ENCODE measurements around the gene PTPRS.
A peak's percentile ranks its signal among the peaks of the same experiment; 100 is the strongest.

Gene PTPRS

DNA sequence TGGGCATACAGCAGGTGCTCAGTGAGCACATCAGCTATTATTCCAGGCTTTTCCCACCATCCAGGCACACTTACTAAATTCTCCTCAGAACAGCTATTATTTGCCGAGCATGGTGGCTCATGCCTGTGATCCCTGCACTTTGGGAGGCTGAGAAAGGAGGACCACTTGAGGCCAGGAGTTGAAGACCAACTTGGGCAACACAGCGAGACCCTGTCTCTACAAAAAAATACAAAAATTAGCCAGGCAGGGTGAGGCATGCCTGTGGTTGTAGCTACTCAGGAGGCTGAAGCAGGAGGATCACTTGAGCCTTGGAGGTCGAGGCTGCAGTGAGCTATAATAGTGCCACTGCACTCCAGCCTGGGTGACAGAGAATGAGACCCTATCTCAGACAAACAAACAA, 35.4 kb downstream of the PTPRS start:
- DNase-seq, result no peak

DNA sequence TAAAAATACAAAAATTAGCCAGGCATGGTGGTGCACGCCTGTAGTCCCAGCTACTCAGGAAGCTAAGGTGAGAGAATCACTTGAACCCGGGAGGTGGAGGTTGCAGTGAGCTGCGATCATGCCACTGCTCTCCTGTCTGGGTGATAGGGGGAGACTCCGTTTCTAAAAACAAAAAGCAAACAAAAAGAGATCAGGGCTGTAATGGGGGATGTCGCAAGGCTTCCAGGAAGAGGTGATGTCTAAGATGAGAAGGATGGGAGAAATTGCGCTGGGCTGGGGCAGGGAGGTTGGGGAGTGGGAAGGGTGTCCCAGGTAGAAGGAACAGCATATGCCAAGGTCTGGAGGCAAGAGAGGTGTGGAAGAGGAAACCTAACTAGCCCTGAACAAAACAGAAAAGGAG, 36.1 kb downstream of the PTPRS start:
- DNase-seq, result no peak

DNA sequence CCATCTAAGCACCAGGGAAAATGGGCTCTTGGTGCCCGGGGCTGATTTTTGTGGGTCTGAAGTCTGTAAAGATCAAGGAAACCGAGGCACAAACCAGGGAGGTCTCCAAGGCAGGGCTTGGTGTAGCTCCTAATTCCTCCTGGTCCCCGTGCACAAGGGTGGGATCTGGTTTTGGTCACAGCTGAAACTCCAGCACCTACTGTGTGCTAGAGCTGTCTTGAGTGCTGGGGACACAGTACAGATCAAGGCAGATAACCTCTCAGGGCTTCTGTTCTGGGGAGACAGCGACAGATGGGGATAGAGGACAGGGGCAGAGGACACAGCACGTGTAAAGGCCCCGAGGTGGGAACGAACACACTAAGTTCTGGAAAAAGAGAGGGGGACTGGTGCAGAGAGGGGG, 37.4 kb downstream of the PTPRS start:
- no peak for DNase-seq

DNA sequence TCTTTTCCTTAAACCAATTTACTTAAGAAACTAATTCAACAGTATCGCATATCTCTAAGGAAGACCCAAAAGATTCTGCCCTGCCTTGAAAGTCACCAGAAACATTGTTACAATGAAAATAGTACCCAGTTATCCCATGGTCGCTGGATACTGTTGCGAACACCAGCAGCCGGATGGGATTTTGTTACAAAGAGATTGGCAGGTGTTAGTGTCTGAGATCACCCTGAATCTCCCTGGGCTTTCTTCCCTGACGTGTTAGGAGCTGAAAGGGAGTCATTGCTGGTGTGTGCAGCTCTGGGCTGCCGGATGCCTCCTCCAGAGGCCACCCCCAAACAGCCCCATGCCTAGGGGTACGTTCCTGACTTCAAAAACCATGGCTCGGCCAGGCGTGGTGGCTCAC, 38.2 kb downstream of the PTPRS start:
- DNase-seq, result no peak

DNA sequence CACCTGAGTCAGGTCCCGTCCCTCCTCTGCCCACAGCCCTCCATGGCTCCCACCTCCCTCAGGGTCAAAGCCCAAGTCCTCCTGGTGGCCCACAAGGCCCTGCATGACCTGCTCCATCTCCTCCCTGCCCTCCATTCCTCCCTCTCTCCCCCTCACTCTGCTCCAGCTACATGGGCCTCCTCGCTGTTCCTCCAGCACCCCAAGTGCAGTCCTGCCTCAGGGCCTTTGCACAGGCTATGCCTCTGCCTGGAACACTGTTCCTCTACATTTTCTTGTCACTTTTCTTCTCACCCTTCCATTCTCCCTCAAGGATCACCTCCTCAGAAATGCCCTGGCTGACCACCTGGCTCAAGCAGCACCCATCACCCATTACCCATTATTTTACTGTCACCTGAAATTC, 41.5 kb downstream of the PTPRS start:
- DNase-seq, result no peak

DNA sequence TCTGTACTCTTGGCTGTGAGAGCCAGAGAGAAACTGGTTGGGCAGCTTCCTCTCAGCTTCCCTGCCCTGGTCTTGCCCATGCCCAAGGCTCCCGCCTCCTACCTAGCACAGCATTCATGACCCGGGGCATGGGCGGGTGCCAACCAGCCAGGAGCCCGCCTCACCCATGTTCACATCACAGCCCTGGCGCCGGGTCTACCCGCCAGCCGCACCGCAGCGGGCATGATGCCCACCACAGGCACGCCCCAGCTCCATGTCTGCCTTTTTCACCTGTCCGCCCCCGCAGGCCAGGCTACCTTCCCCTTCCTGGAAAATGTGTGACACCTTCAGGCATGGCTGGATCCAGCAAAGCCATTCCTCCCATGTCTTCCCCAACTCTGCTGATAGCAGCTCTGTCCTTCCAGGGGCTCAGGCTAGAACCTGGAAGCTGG, 42.1 kb downstream of the PTPRS start:
- DNase-seq, result no peak

DNA sequence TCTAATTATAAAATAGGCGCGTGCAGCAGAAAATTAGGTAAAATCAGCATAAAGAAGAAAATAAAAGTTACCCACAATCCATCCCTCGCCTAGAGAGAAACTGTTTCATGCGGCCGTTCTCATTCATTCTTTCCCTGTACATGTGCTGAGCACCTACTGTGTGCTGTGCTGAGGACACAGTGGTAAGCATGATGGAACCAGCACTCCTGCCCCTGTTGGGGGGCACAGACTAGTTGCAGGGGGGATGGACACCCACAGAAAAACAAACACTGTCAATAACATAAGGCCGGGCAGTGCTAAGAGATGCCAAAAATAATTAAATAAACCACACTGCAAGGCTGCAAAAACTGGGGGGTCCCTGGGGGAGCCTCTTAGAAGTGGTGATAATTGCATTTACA, 43.3 kb downstream of the PTPRS start:
- DNase-seq, result no peak

DNA sequence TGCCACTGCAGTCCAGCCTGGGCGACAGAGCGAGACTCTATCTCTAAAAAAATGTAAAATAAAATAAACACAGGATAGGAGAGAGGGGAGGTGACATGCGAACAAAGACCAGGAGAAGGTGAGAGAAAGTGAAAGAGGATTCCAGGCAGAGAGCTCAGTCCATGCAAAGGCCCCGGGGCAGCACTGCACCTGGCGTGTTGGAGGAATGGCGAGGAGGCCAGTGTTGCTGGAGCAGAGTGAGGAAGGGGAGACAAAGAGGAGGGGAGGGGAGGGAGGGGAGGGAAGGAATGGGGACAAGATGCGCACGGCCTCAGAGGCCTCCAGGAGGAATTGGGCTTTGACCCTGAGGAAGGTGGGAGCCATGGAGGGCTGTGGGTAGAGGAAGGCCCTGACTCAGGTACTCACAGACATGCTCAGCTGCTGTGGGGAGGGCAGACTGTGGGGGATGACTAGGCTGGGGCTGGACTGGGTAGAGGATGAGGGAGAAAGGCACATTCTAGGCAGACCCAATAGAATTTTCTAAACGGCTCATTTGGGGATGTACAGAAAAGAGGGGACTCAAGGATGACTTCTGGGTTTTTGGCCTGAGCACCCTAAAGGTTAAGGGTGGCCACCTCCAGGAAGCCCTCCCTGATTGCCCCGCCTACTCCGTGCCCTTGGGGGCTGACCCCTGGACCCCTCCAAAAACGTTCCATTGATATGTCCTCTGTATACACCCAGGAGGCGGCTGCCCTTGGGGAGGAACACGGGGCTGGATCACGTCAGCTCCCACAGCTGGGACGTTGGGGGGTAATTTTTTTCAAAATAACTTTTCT, 43.9 kb downstream of the PTPRS start:
- DNase-seq, result no peak

DNA sequence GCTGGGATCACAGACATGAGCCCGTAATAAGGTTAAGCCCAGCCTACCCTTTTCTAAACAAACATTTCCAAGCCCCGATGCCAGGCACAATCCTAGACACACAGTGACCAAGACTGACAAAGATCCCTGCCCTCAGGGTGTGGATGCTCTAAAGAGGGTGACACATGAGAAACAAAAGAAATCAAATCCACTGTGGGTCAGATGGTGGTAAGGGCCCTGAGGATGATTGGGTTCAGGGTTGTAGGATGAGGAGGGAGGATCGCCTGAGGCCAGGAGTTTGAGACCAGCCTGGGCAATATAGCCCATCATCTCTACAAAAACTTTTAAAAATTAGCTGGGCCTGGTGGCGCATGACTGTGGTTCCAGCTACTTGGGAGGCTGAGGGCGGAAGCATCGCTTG, 44.6 kb downstream of the PTPRS start:
- no peak for DNase-seq

DNA sequence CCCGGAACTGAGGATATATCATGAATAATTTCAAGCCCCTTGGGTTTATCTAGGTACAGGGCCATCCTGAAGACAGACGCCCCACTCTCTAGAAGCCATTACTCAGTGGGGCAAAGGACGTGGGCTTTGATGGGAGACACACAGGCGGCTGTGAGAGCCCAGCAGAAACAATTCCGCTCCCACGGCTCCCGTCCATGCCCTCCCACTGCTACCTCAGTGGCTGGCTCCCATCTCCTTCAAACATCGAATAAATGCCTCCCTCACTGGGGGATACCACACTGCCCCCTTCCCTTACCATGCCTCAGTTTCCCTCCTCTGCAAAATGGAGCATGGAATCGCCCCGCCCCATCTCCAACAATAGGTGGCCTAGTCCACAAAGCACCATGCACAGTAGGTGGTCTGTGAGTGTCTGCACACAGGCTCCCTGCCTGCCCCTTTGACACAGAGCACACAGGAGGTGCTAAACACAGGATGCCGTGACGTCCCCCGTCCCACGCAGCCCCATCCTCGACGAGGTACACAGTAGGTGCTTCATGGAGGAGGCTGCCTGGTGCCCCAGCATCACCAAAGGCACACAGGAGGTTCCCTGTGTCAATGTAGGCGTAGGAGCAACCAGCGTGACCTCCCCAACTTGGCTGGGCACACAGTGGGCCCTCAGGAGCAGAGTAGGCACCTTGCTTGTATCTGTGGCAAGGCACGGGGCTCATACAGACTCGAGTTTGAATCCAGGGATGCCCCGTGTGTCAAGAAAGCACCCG, 46.0 kb downstream of the PTPRS start:
- no peak for DNase-seq

DNA sequence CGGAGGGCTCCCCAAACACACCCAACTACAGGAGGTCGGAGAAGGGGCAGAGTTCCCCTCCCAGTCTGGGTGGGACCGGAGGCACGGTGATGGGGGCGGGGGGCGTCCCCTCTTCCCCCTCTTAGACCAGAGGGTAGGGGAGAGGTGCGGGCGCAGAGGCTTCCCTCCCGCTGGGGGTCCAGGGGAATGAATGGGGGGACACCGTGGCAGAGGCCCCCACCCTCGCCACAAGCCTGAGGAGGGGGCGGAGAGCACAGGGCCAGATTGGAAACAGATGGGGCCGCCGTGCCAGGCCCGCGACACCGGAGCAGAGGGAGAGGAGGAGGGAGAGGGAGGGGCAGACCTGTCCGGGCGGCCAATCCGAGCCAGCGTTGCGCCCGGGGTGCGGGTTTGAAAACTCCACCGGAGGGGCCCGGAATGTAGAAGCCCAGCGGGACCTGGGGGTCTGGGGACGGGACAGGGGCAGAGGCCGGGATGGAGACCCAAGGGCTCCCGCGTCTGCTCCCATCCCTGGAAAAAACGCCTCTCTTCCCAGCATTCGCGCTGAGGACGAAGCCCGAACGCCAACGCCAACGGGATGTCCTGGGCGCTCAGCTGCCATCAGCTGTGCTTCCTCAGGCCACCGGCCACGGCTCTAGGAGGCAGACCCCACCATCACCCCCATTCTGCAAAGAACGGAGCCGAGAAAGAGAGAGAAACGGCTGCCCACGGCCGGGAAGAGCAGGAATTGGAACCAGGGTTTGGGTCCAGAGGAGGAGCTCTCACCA, 46.8 kb downstream of the PTPRS start:
- DNase-seq, result peak; percentile 84

DNA sequence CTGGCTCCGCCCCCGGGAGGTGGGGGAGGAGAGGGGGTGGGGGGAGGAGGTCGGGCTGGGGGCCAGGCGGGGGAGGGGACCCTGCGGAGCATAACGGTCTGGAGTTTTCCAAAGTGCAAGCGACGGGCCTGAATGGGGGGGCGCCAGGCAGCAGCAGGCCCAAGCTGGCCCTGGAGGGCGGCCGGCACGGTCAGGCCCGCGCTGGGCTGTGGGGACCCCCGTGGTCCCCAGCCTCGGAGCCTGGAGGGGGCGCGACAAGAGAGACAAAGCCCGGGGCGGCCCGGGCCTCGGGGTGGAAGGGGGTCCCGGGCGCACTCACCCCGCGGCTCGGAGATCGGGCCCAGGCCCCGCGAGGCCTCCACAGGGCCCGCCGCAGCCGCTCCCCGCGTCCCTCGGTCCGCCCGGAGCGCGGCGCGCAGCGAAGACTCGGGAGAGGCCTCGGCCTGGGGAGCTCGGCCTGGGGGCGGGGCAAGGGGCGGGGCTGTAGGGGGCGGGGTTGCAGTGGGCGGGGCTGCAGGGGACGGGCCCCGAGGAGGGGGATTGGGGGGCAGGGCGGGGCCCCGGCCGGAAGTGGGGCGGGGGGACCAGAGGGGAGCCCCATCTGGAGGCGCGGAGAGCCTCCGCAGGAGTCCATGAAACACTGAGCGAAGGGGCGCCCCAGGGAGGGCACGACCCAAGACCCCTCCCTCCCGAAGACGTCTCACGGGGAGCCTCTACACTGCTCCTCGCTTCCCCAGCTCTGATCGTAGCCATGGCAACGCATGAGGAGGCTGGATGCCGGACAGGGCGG, 47.6 kb downstream of the PTPRS start:
- DNase-seq, result peak; percentile 94

DNA sequence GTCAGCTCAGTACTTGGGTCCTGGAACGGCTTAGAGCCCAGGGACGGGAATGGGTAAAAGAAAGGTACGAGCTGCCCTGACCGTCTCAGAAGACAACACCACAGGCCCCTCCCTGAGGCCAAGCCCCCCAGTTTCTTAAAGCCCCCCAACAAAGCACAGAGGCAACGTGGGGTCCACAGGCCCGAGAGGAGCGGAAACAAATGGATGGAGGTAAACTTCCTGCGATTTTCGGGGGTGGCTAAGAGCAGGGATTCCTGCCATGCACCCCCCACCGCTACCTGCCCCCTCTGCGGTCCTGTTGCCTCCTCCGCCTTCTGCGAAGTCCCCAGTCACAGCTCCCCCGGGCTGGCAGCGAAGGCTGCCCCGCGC, 48.2 kb downstream of the PTPRS start:
- no peak for DNase-seq

DNA sequence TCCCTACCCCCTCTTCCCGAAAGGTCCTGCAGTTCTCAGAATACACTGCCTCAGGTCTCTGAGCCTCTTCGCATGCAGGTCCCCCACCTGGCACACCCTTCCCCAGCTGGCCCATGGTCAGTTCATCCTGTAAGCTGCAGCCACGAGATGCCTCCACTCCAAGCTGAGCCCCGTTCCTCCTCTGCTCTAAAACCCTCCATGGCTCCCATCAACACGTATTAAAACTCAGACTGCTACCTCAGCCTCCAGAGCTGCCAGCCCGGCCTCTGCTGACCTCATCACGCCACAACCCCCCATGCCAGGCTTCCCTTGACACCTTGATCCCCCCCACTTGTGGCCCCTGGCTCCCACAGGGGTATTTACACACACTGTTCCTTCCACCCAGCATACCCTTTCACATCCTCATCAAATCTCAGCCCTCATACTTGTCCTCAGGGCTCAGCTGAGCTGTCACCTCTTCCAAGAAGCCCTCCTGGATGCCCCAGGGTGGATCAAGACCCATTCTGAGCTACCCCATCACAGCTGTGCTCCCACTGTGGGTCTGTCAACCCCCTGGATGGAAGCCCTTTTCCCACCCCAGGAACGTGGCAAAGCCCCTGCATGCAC, 48.9 kb downstream of the PTPRS start:
- DNase-seq, result no peak

Data from right forelimb (tissue), 1 donor.